HCEC 1CT (cell line): ENCODE data around the gene KIF26A.

Experiments
- DNase-seq: peaks from one replicate; pipeline ENCODE4 v3.0.0-alpha.2; 2017

Gene KIF26A

DNA sequence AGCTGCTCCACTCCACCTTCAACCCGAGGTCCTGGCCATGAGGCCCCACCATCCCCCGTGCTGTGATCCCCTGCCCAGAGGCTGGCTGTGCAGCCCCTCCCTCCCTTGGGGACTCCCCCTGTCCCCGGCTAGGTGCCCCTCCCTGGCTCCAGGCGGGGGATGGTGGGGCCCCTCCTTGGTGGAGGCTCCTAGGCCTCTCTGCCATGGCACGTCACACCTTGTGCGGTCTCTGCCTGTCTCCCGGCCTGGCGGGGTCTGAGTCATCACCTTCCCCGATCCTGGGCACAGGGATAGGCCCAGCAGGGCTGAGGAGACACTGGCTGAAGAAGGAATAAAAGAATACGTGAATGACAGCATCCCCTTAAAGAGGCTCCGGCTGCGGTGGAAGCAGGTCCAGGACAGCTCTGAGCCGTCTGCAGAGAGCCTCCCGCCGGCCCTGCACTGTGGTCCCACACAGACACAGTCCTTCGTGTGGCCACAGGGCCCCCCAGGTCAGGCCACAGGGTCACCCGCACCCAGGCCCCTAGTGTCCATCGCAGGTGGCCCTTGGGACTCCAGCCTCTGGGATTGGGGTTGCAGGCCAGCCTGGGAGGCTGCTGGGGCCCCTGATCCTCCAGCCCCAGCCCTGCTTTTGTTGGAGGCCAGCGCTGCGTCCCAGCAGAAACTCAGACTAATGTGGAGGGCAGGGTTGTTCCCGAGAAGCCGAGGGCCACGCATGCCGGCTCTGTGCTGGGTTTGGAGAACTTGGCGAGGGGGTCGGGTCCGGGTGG lies 43.6 kb downstream of the KIF26A start:
- DNase-seq, result no peak

DNA sequence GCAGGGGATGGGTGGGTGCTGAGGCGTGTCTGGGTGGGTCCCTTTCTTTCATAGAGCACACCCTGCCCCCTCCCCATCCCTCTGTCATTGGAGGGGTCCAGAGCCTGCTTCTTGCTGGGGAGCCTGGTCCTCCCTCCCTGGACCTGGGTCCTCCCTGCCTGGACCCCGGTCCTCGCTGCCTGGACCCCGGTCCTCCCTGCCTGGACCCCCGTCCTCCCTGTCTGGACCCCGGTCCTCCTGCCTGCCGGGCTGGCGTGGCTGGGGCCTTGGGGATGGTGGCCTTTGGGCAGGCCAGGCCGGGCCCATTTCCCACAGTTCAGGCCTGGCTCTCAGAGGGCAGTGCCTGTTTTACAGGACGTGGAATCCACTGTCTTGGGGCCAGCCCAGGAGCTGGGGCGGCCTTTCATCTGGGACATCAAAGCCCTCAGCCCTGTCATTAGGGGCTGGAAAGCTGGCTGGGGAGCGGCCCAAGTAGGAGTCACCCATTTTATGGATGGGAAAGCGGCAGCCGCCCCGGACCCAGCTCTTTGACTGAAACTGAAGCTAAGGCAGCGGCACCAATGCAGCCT lies 44.6 kb downstream of the KIF26A start:
- DNase-seq, result no peak

DNA sequence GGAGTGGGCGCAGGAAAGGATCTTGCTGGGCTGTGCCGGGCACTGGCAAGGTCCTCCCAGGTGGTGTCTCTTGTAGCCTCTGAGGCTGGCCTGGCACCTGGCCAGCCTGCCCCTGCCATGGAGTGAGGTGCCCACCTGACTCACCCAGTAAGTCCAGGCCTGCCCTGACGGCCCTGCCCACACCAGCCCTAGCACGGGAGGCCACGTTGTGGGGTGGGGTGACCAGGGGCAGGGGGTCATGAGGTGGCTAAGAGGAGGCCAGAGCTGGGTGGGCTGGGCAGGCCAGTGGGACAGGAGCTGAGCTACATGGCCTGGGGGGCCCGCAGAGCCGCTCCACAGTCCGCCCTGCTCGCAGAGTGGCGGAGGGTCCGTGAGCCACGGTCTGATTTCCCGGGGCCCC lies 45.4 kb downstream of the KIF26A start:
- no peak for DNase-seq

DNA sequence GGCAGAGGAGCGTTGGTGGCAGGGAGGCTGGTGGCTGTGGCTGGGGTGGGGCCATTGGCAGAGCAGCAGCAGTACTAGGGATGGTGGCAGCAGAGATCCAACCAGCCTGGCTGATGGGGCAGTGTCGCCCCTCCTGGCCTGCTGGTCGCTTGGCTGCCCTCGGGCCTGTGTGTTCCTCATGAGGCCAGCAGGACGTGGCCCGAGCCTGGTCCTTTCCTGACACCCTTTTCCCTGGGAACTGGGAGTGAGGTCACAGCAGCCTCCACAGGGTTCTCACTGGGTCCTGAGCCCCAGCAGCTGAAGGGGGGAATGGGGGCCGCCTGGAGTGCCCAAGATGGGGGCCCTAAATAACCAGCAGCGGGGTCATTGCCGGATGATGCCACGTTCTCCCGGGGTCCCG lies 46.1 kb downstream of the KIF26A start:
- DNase-seq, result no peak

DNA sequence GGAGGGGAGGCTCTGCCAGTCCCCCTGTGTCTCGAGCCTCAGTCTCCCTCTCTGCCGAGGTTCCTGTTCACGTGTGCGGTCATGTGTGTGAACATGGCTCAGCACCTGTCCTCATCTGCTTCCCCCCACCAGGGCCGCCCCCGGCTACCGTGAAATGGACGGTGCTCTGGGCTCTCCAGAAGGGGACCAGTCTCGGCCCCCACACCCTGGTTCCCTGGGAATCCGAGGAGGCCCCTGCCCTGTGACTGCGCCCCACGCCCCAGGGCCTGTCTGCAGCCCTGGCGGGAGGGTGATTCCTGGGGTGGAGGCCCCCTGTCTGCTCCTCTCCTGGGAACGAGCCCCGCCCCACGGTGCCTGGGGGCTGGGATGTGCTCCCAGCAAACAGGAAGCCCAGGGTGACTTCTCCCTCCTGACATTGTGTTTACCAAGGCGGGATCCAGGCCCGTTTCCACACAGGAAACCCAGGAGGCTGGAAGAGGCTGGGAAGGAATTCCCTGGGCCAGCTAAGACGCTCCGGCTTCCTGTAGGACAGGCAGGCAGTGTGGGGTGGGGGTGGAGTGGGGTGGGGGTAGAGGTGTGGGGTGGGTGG lies 46.6 kb downstream of the KIF26A start:
- DNase-seq, result no peak

DNA sequence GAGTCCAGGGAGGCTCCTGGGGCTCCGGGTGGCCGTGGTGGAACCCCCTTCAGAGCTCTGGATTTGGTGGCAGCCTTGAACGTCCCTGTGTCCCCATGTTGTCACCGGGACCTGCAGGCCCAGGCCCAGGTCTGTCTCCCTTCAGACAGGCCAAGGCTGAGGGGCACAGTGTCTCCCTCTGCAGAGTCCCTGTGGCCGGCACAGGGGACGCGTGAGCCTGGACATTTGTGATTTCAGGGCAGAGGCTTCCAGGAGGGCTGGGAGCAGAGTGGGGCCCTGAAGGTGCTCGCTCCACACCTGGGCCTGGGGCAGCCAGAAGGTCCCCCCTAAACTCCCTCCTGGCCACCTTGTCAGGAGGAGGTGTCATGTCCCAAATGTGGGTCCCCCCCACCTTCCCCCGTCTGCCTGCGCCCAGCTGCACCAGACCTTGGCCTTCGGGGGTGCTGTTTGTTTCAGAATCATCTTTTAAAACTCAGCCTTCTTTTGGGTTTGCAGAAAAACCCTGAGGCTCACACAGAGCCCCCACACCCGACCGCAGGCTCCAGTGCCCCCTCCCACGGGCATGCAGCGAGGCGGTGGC lies 47.6 kb downstream of the KIF26A start:
- no peak for DNase-seq

DNA sequence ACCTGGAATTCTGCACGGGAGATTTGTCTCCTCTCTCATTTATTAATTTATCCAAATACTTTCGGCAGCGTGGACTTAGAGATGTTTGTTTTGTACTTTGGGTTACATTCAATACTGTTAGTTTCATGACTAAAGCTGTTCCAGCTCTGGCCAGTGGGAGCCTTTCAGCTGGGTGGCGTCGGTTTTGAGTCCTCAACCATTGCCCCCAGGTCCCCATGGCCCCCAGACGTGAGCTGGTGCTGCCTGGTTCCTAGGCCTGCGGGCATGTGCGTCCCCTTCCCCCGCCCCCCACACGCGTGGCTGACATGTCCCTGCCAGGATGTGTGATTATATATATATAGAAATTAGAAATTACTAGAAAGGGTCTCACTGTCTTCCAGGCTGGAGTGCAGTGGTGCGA lies 48.2 kb downstream of the KIF26A start:
- DNase-seq, result no peak

DNA sequence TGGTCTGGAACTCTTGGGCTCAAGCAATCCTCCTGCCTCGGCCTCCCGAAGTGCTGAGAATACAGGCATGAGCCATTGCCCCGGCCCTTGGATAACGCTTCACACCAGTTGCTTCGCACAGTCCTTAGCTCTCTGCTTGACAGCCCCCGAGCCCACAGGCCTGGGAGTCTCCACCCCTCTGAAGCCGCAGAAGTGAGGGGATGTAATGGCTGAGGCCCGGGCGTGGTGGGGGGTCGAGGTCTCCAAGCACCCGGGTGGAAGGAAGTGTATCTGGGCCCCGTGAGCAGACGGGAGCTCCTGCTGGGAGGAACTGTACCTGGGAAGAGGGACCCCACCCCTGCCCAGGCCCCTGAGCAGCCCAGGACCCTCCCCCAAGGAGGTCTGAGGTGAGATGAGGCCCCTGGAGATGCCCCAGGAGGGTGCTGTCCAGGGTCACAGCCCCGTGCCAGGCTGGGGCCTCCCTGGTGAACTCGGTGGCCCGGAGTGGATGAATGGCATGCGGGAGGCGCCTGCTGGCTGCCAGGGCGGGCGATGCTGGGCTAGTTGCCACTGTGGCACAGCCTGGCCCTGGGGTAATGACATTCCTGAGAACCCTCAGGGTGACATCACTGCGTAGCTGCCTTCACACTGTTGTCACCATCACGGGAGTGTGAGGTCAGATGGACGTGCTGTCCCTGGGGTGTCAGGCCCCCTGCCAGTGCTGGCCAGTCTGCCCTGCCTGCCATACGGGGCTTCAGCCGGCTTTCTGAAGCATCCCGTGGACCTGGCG lies 48.9 kb downstream of the KIF26A start:
- no peak for DNase-seq

DNA sequence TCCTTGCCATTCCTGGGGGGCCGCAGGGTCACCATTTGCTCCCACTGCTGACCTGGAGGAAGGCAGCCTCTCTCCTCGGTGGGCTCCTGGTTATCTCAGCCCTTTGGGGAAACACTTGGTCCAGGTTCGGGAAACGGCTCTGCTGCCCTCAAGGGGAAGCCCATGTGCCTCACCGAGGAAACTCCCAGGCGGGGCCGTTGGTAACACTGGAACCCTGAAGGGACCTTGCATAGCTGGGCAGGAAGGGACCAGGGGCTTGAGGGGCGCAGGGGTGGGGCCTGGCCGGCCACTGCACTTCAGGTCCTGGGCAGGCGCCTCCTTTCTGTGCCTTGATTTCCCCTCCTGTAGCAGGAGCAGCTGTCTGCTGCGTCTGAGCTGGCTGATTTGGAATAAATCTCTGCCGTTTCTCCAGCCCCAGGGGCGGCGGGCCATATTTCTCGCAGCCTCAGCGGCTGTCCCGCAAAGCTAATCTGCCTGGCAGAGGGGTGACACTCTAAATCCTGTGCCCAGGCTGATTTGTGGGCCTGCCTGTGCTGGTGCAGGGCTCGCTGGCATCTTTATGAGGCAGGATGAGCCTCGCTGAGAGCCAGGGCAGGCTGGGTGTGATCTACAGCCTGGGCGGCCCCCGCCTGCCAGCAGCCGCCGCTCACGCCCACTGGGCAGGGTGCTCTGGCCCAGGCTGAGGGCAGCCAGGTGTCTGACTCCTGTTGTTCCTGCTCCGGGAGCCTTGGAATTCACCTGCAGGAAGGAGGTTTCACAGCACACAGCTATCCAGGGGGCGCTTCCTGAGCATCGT lies 49.7 kb downstream of the KIF26A start:
- DNase-seq, result no peak

DNA sequence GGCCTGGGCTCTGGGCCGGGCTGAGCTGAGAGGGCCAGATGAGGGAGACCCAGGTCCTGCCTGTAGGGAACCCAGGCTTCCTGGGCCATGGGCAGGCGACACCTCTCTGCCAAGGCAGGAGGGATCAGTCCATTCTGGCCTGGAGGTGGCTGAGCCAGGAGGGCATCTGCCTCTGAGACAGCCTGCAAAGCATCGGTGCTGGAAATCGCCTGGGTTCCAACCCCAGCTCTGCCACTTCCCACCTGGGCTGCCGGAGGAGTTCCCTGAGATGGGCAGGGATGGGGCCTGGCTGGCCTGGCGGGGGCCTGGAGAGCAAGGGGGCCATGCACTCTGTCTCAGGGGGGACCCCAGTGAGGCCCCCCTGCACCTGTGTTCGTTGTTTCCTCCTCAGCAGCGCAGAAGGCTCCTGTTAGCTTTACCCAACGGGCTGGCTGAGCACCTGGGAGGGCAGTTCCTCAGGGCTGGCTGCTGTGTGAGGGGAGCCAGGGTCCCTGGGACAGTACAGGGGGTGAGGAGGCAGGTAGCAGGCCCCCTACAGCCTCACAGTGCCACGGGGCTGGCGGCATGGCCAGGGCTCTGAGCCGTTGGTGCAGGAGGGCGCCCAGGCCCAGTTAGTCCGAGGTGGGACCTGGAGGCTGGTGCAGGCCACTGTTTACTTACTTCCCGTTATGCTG lies 50.5 kb downstream of the KIF26A start:
- DNase-seq, result no peak

DNA sequence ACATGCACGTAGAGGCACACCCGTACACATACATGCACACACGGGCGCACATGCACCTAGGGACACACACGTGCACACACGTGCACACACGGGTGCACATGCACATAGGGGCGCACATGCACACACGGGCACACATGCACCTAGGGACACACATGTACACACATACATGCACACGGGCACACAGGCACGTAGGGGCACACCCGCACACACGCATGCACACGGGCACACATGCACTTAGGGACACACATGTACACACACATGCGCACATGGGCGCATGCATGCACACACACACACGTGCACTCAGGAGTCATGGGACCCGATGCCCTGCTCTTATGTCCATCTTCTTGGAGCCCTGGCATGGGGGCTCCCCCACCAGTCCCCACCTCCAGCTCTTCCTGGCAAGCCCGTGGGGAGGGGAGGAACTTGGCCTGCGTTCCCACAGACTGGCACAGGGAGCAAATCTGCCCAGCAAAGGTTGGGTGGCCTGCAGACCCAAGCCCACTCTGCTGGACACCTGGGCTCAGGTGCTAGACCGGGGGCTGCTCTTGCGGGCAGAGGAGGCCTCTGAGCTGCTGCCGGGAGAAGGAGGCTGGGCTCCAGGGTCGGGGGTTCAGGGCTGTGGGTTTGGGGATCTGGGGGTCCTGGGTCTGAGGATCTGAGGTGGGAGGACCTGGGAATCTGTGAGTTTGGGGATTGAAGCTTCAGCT lies 51.4 kb downstream of the KIF26A start:
- no peak for DNase-seq

DNA sequence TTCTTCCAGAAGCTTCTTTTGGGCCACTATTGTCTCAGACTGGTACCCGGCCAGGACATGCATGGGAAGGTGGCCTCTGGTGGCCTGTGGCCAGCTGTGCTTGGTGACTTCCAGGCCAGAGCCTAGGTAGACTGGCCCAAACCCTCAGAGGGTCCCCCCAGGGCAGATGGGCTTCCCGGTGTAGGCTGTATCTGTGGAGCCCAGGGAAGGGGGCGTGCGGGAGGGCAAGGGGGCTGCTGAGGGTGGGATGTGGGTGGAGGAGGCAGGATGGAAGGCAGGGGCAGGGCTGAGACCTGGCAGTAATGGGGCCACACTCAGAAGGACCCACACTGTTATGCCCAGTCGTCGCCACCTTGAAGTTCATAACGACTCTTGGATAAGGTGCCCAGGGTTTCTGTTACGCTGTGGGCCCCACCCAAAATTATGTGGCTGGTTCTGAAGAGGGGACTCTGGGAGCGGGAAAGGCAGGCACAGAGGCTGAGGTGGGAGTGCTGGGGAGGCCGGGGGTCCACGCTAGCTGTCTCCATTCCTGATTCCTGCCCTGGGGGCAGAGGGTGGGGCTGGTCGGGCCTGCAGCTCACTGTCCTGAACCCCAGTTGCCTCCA lies 52.1 kb downstream of the KIF26A start:
- no peak for DNase-seq

DNA sequence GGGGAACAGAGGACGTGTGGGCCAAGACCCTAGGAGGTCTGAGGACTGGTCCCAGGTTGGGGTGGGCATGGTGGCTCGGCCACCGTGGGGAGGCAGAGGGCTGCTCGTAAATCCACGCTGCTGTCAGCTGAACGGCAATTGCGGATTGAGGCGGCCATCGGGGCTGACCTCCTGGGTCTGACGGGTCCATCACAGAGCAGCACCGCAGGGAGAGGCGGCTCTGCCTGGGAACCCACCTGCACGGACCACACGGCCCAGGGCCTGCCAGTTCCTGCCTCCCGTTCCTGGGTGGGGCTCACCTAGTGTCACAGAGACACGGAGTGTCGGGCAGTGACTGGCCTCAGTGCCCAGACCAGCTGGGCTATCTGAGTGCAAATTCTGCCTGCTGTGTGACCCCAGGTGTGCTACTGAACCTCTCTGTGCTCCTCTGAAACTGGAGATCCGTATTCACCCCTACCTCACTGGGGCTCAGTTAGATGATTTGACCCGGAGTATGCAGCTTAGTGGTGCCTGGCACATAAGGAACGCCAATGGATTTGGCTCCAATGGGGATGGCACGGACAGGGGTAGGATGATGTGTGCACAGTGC lies 53.1 kb downstream of the KIF26A start:
- no peak for DNase-seq

DNA sequence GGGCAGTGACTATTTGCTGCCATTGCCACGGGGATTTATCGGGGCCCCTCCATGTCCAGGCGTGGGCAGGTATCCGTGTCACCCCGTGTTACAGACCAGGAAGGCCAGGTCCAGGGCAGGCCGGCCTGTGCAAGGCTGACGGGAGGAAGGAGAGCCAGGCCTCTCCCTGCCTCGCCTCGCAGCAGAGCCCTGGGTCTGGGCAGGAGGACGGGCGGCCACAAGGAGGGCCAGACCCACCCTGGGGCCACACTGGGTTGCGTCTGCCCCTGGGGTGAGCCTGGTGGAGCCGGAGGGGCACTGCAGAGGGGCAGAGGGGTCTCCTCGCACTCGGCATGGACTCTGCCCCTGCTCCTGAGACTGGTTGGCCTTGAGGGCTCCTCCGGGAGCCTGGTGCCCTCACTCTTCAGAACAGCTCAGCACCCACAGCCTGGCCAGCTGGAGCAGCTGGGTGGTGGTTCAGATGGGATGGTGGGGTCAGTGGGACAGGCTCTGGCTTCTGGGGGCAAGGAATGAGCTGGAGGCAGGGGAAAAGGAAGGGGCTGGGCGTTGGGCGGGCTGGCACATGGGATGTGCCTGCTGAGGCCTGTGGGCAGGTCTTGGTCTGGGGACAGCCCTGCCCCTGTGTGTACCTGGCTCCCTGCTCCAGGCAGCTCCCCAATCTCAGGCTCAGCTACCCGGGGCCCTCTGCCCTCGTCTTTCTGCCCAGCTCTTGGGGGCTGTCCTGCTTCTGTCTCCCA lies 53.9 kb downstream of the KIF26A start:
- DNase-seq, result no peak

DNA sequence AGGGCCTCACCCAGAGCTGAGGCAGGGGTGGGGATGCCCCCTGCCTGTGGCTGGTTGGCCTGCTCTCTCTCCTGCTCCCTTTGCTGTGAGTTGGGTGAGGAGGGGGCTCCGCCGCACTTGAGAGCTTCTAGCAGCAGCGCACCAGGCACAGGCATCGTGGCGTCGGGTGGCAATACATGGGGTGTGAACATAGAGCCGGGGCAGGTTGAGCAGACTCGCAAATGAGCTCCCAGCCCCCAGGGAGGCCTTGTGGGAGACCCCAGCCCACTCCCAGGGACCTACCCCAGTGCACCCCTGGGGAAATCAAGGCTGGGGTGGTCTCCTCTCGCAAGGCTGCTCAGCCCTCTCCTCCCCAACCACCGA lies 54.5 kb downstream of the KIF26A start:
- DNase-seq, result no peak

DNA sequence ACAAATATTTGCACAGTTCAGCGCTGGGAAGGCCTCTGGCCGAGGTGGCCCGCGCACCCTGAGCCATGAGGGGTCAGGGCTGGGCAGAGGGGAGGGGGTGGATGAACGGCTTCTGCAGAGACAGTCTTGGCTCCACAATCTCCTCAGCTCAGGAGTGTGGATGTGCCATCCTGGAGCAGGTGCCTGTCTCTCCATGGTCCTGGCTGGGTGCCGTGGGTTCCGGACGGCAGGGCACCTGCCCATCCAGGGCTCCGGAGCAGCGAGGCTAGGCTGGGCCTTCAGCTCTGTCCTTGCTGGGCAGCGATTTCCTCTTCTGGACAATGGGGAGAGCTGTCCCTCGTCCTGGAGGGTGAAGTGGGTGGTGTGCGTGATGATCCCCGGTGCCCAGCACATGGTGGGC lies 55.6 kb downstream of the KIF26A start:
- no peak for DNase-seq

DNA sequence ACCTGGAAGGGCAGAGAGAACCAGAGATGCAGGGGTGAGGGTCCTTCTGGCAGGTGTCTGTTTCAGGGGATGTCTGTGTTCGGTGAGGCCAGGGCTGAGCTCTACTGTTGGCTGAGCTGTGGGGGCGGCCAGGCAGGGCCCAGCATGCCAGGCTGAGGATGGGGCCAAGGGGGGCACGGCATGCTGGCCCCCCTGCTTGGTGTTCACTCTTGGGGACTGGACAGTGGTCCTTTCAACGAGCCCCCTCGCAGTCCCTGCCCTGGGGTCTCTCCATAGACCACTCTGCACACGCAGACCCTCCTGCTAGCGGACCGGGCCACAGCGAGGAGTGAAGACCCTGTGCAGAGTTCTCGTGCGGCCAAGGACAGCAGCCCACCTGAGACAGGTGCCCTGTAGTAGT lies 56.3 kb downstream of the KIF26A start:
- no peak for DNase-seq

DNA sequence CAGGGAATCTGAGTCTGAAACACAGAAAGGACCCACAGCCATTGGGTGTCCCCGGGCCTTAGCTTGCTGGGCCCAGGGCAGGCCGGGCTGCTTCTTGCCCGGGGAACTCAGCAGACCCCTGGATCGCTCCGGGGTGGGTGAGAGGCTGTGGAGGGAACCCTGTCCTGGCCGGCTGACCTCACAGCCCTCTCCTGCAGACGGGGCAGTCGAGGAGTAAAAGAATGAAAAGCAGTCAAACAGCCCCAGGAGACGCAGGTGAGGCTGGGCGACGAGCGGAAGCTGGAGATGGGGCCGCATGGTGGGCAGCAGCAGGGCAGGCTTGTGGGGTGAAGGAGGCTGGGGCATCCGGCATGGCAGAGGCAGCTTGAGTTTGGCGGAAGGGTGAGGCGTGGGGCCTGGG lies 57.0 kb downstream of the KIF26A start:
- no peak for DNase-seq

DNA sequence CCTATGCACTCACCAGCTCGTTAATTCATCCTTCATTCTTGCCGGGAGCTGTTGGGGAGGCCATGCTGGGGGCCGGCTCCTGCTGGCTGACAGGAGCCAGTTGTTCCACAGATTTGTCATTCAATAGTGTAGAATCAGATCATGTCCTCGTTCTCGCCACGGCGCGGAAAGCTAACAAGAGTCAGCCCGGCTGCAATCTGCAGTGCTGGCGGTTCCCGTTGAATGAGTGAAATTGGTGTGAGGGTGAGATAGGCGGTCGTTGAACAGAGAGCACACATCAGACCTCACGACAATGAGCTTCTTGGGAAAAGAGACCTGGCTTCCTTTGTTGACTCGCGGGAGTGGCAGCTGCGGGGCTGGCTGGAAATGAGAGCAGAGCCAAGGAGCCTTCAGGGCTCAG lies 57.5 kb downstream of the KIF26A start:
- no peak for DNase-seq
